ENCODE data around the gene CCNI.

DNA sequence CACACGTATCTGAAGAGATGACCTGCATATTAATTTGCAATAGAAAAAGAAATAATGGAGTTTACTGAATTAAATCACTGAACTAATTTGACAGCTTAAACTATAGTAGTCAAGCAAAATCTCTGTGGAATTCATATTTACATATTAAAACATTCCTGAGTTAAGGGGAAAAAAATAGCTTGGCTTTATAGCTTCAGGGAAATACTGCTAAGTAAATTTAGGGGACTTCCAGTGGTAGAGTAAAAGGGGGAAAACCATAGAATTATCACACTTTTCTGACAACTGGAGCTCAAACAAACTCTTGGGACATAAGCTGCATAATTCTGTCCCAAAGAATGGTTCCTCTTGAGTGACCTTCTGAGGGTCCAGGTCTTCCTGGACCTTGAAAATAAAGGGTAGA lies 28.6 kb upstream of the CCNI start:
- TF ChIP-seq, protein P1, sequence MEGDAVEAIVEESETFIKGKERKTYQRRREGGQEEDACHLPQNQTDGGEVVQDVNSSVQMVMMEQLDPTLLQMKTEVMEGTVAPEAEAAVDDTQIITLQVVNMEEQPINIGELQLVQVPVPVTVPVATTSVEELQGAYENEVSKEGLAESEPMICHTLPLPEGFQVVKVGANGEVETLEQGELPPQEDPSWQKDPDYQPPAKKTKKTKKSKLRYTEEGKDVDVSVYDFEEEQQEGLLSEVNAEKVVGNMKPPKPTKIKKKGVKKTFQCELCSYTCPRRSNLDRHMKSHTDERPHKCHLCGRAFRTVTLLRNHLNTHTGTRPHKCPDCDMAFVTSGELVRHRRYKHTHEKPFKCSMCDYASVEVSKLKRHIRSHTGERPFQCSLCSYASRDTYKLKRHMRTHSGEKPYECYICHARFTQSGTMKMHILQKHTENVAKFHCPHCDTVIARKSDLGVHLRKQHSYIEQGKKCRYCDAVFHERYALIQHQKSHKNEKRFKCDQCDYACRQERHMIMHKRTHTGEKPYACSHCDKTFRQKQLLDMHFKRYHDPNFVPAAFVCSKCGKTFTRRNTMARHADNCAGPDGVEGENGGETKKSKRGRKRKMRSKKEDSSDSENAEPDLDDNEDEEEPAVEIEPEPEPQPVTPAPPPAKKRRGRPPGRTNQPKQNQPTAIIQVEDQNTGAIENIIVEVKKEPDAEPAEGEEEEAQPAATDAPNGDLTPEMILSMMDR (IDR thresholded peaks at IDR 0.05) = no peak
- no peak for TF ChIP-seq POLR2A (IDR thresholded peaks at IDR 0.05)
- TF ChIP-seq POLR2AphosphoS5 (IDR thresholded peaks at IDR 0.05; ENCODE audit: insufficient read depth in 1 of 2, low read depth in 1 of 2) = no peak
